ENCODE results near the gene PDCD6IP. TPM values are rescaled to one million over a fixed set of nuclear protein-coding genes. Genes with fewer than 3 reads are reported as not detected.

PDCD6IP gene
- total RNA-seq, 1 experiment from 2014 or later: 205 TPM

GRCh38 chr3:33914212-33914611 is 115.8 kb downstream of the PDCD6IP start:
- TF ChIP-seq POLR2AphosphoS5 (IDR thresholded peaks at IDR 0.05; ENCODE audit: low read depth, low read length) (no peak), SIN3A (IDR thresholded peaks at IDR 0.05; ENCODE audit: borderline replicate concordance, insufficient read depth, low read depth, low read length) (no peak), CTCF (IDR thresholded peaks at IDR 0.05) (no peak), TCF7L2 (IDR thresholded peaks at IDR 0.05; ENCODE audit: low read depth, low read length) (no peak)
- TF ChIP-seq, protein P1, sequence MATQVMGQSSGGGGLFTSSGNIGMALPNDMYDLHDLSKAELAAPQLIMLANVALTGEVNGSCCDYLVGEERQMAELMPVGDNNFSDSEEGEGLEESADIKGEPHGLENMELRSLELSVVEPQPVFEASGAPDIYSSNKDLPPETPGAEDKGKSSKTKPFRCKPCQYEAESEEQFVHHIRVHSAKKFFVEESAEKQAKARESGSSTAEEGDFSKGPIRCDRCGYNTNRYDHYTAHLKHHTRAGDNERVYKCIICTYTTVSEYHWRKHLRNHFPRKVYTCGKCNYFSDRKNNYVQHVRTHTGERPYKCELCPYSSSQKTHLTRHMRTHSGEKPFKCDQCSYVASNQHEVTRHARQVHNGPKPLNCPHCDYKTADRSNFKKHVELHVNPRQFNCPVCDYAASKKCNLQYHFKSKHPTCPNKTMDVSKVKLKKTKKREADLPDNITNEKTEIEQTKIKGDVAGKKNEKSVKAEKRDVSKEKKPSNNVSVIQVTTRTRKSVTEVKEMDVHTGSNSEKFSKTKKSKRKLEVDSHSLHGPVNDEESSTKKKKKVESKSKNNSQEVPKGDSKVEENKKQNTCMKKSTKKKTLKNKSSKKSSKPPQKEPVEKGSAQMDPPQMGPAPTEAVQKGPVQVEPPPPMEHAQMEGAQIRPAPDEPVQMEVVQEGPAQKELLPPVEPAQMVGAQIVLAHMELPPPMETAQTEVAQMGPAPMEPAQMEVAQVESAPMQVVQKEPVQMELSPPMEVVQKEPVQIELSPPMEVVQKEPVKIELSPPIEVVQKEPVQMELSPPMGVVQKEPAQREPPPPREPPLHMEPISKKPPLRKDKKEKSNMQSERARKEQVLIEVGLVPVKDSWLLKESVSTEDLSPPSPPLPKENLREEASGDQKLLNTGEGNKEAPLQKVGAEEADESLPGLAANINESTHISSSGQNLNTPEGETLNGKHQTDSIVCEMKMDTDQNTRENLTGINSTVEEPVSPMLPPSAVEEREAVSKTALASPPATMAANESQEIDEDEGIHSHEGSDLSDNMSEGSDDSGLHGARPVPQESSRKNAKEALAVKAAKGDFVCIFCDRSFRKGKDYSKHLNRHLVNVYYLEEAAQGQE (IDR thresholded peaks at IDR 0.05; ENCODE audit: insufficient read depth in 1 of 2, low read depth in 2 of 2, low read length in 1 of 2): no peak
- H3K9me3 ChIP-seq (ENCODE audit: control insufficient read depth, insufficient read depth, low read depth, low read length): no peaks in the 10 kb centered on the region
- no peaks in the 10 kb centered on the region for H3K36me3 ChIP-seq (ENCODE audit: control insufficient read depth, insufficient read depth, low read length)
- ChIA-PET CTCF (interaction anchor here (0.6 kb wide), 1 partner anchor 39 kb away, joined by 3 read pairs; no protein-coding TSS in a partner anchor), POLR2A (no interaction called here)
- BruUV-seq (replicated peaks): no TSS peak
- ATAC-seq (no peak), DNase-seq (ENCODE audit: low read depth, low spot score) (no peak)
- in situ Hi-C loops (cut with HindIII; ENCODE audit: low pct_unique_long_range_greater_than_20kb, low sequenced_read_pairs): no loop called here
- intact Hi-C loops (cut with micrococcal nuclease; ENCODE audit: unreplicated experiment): no loop called here
- H3K4me1 ChIP-seq (ENCODE audit: control insufficient read depth, insufficient read depth, low read length): no peaks in the 10 kb centered on the region
- H3K27ac ChIP-seq (ENCODE audit: low read length): no peak overlapping the region
- no peak overlapping the region for H3K4me3 ChIP-seq (ENCODE audit: low read depth in 2 of 2, low read length in 2 of 2)
- H3K27me3 ChIP-seq (ENCODE audit: control insufficient read depth, insufficient read depth, low read length): no peaks in the 10 kb centered on the region

DNA sequence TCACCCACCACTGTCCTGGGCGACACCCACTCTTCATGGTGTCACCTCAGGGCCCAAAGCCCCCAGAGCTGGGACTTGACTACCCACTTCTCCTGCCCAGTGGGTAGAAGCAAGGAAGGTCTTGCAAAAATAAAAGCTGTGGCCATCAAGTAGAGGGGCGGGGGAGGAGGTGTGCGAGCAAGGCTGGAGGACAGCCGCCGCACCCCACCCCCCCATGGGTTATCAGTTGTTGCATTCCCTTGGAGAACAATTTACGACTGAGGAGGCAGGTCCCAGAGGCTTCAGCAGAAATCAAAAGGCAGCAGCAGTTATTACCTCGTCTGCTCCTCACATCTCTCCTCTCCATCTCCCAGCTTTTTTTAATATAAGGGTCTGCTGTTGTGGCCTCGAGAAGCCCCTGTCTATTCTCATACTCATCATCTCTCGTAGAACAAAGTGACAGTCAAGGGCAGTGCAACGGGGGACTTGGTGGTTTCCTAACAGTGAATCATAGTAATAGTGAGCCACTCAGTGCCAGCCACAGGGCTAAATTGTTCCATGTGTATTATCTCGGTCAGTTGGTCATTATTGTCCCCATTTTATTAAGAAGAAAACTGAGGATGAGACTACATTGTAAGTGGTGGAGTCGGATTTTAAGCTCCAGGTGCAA is 116.4 kb downstream of the PDCD6IP start:
- no peaks in the 10 kb centered on the region for H3K4me1 ChIP-seq (ENCODE audit: control insufficient read depth, insufficient read depth, low read length)
- in situ Hi-C loops (cut with HindIII; ENCODE audit: low pct_unique_long_range_greater_than_20kb, low sequenced_read_pairs): no loop called here
- BruUV-seq (replicated peaks): no TSS peak
- ChIA-PET POLR2A (no interaction called here), CTCF (interaction anchor here (0.6 kb wide), 1 partner anchor 40 kb away, joined by 3 read pairs; no protein-coding TSS in a partner anchor)
- TF ChIP-seq, protein P1 (IDR thresholded peaks at IDR 0.05; ENCODE audit: insufficient read depth in 1 of 2, low read depth in 2 of 2, low read length in 1 of 2): no peak
- TF ChIP-seq CTCF (IDR thresholded peaks at IDR 0.05) (no peak), POLR2AphosphoS5 (IDR thresholded peaks at IDR 0.05; ENCODE audit: low read depth, low read length) (no peak), TCF7L2 (IDR thresholded peaks at IDR 0.05; ENCODE audit: low read depth, low read length) (no peak), SIN3A (IDR thresholded peaks at IDR 0.05; ENCODE audit: borderline replicate concordance, insufficient read depth, low read depth, low read length) (no peak)
- DNase-seq (ENCODE audit: low read depth, low spot score) (no peak), ATAC-seq (no peak)
- no peaks in the 10 kb centered on the region for H3K9me3 ChIP-seq (ENCODE audit: control insufficient read depth, insufficient read depth, low read depth, low read length)
- no peaks in the 10 kb centered on the region for H3K27me3 ChIP-seq (ENCODE audit: control insufficient read depth, insufficient read depth, low read length)
- intact Hi-C loops (cut with micrococcal nuclease; ENCODE audit: unreplicated experiment): no loop called here
- H3K36me3 ChIP-seq (ENCODE audit: control insufficient read depth, insufficient read depth, low read length): no peaks in the 10 kb centered on the region
- no peak overlapping the region for H3K4me3 ChIP-seq (ENCODE audit: low read depth in 2 of 2, low read length in 2 of 2)
- no peak overlapping the region for H3K27ac ChIP-seq (ENCODE audit: low read length)
